ENCODE measurements around the gene MALSU1. TPM values are rescaled to one million over a fixed set of nuclear protein-coding genes. Genes with fewer than 3 reads are reported as not detected.
A peak's percentile ranks its signal among the peaks of the same experiment; 100 is the strongest.

Gene MALSU1
- polyA plus RNA-seq, 4 donors, result 34.4 to 42.7 (median 36.2) TPM

DNA sequence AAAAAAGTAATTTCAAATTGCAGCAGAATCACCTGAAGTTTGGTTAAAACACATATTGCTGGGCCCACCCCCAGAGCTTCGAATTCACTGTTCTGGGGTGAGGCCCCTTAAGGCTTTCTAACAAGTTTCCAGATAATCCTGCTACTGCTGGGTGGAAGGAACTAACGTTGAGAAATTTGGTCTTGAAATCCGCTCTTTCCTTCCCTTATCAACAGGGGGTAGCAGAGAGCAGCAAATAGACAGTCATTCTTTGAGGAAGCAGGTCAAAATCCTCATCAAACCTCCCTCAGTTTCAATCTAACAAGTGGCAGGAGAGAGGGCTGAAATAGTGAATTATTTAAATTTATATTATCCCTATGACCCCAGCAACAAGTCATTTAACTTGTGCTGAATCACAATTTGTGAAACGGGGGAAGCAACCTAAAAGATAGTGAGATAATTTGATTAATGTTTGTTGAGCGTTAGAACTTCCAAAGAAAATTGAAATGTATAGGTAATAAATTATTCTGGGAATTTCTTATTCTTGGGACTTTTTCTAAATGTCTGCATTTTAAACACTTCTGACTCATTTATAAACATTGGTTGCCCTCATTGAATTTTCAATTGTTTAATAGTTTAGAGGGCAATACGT lies 21.7 kb upstream of the MALSU1 start:
- Histone ChIP-seq H3K27ac (ENCODE audit: low read depth in 1 of 3, low read length in 2 of 3) (no peak overlapping the region), H3K4me3 (ENCODE audit: low read depth in 1 of 3, low read length in 3 of 3) (no peak overlapping the region), H3K4me1 (ENCODE audit: control insufficient read depth in 3 of 3, insufficient read depth in 2 of 3, low read depth in 1 of 3, low read length in 2 of 3) (peaks cover 0 to 3% (median 0%) of the 10 kb centered on the region in 3 donors), H3K9me3 (ENCODE audit: control insufficient read depth in 2 of 2, insufficient read depth in 1 of 2, low read depth in 1 of 2, low read length in 1 of 2) (no peaks in the 10 kb centered on the region), H3K27me3 (ENCODE audit: control insufficient read depth in 3 of 3, insufficient read depth in 3 of 3, low read length in 3 of 3) (no peaks in the 10 kb centered on the region), H3K36me3 (ENCODE audit: control insufficient read depth in 3 of 3, insufficient read depth in 2 of 3, low read depth in 1 of 3, low read length in 3 of 3) (no peaks in the 10 kb centered on the region)
- peak; percentile 76 to 77 for DNase-seq
- no peak for FAIRE-seq
- WGBS, 3 donors, result 31 to 33% (median 33%) methylated on average over 6 of the region's 6 CpGs

GRCh38 chr7:23279819-23280525 lies 19.2 kb upstream of the MALSU1 start:
- Histone ChIP-seq H3K4me3 (ENCODE audit: low read depth in 1 of 3, low read length in 3 of 3) (no peak overlapping the region), H3K36me3 (ENCODE audit: control insufficient read depth in 3 of 3, insufficient read depth in 2 of 3, low read depth in 1 of 3, low read length in 3 of 3) (no peaks in the 10 kb centered on the region), H3K9me3 (ENCODE audit: control insufficient read depth in 2 of 2, insufficient read depth in 1 of 2, low read depth in 1 of 2, low read length in 1 of 2) (no peaks in the 10 kb centered on the region), H3K27me3 (ENCODE audit: control insufficient read depth in 3 of 3, insufficient read depth in 3 of 3, low read length in 3 of 3) (no peaks in the 10 kb centered on the region), H3K4me1 (ENCODE audit: control insufficient read depth in 3 of 3, insufficient read depth in 2 of 3, low read depth in 1 of 3, low read length in 2 of 3) (no peaks in the 10 kb centered on the region), H3K27ac (ENCODE audit: low read depth in 1 of 3, low read length in 2 of 3) (no peak overlapping the region)
- 82 to 90% (median 84%) methylated on average over 2 of the region's 2 CpGs for WGBS, 3 donors
- no peak for FAIRE-seq
- no peak for DNase-seq

- Histone ChIP-seq H3K4me3 (ENCODE audit: low read depth in 1 of 3, low read length in 3 of 3) (no peak overlapping the region), H3K36me3 (ENCODE audit: control insufficient read depth in 3 of 3, insufficient read depth in 2 of 3, low read depth in 1 of 3, low read length in 3 of 3) (no peaks in the 10 kb centered on the region), H3K4me1 (ENCODE audit: control insufficient read depth in 3 of 3, insufficient read depth in 2 of 3, low read depth in 1 of 3, low read length in 2 of 3) (no peaks in the 10 kb centered on the region), H3K9me3 (ENCODE audit: control insufficient read depth in 2 of 2, insufficient read depth in 1 of 2, low read depth in 1 of 2, low read length in 1 of 2) (no peaks in the 10 kb centered on the region), H3K27ac (ENCODE audit: low read depth in 1 of 3, low read length in 2 of 3) (no peak overlapping the region), H3K27me3 (ENCODE audit: control insufficient read depth in 3 of 3, insufficient read depth in 3 of 3, low read length in 3 of 3) (no peaks in the 10 kb centered on the region)
- WGBS, 3 donors, result 96 to 99% (median 97%) methylated on average over 4 of the region's 4 CpGs
- FAIRE-seq (no peak), DNase-seq (no peak)
Observed at GRCh38 chr7:23283086-23283485, 16.1 kb upstream of the MALSU1 start.

- Histone ChIP-seq H3K36me3 (ENCODE audit: control insufficient read depth in 3 of 3, insufficient read depth in 2 of 3, low read depth in 1 of 3, low read length in 3 of 3) (no peaks in the 10 kb centered on the region), H3K4me3 (ENCODE audit: low read depth in 1 of 3, low read length in 3 of 3) (no peak overlapping the region), H3K27ac (ENCODE audit: low read depth in 1 of 3, low read length in 2 of 3) (no peak overlapping the region), H3K9me3 (ENCODE audit: control insufficient read depth in 2 of 2, insufficient read depth in 1 of 2, low read depth in 1 of 2, low read length in 1 of 2) (no peaks in the 10 kb centered on the region), H3K27me3 (ENCODE audit: control insufficient read depth in 3 of 3, insufficient read depth in 3 of 3, low read length in 3 of 3) (no peaks in the 10 kb centered on the region), H3K4me1 (ENCODE audit: control insufficient read depth in 3 of 3, insufficient read depth in 2 of 3, low read depth in 1 of 3, low read length in 2 of 3) (no peaks in the 10 kb centered on the region)
- DNase-seq (no peak), FAIRE-seq (no peak)
- WGBS, 3 donors, result 92 to 98% (median 93%) methylated on average over 2 of the region's 2 CpGs
Observed at GRCh38 chr7:23284871-23285270, 14.3 kb upstream of the MALSU1 start.

DNA sequence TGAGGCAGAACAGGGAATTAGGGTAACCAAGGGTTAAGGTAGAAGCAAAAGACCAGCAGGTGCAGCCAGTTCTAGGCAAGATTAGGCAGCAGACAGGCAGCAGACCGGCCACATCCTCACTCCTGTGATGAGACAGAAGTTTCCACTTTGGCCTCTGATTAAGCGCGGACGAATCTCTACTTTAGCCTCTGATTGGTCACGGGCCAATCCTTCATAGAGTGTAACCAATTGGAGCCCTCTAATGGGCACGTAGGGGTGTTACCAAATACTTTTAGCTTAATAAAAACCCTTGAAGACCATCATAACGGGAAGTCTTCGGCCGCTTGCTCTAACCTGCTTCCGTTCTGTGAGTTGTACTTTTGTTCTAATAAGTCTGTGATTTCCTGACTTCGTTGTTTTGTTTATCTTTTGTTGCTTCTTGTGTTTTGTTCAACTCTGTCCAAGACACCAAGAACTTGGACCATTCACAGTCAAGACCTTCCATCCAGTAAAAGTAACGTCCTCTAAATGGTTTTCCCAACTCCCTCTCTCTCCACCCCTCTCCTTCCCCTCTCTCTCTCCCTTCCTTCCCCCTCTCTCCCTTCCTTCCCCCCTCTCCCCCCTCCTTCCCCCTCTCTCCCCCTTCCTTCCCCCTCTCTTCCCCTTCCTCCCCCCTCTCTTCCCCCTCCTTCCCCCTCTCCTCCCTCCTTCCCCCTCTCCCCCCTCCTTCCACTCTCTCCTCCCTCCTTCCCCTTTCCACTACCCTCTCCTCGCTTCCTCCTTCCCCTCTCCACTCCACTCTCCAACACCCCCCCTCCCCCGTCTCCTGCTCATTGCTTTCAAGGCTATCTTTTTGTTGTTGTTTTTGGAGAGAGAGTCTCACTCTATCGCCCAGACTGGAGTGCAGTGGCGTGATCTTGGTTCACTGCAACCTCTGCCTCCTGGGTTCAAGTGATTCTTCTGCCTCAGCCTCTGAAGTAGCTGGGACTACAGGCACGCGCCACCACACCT lies 13.2 kb upstream of the MALSU1 start:
- Histone ChIP-seq H3K9me3 (ENCODE audit: control insufficient read depth in 2 of 2, insufficient read depth in 1 of 2, low read depth in 1 of 2, low read length in 1 of 2) (no peaks in the 10 kb centered on the region), H3K27me3 (ENCODE audit: control insufficient read depth in 3 of 3, insufficient read depth in 3 of 3, low read length in 3 of 3) (no peaks in the 10 kb centered on the region), H3K4me1 (ENCODE audit: control insufficient read depth in 3 of 3, insufficient read depth in 2 of 3, low read depth in 1 of 3, low read length in 2 of 3) (no peaks in the 10 kb centered on the region), H3K36me3 (ENCODE audit: control insufficient read depth in 3 of 3, insufficient read depth in 2 of 3, low read depth in 1 of 3, low read length in 3 of 3) (no peaks in the 10 kb centered on the region), H3K27ac (ENCODE audit: low read depth in 1 of 3, low read length in 2 of 3) (no peak overlapping the region), H3K4me3 (ENCODE audit: low read depth in 1 of 3, low read length in 3 of 3) (no peak overlapping the region)
- 79 to 81% (median 80%) methylated on average over 17 to 18 of the region's 18 CpGs for WGBS, 3 donors
- DNase-seq (no peak), FAIRE-seq (no peak)

DNA sequence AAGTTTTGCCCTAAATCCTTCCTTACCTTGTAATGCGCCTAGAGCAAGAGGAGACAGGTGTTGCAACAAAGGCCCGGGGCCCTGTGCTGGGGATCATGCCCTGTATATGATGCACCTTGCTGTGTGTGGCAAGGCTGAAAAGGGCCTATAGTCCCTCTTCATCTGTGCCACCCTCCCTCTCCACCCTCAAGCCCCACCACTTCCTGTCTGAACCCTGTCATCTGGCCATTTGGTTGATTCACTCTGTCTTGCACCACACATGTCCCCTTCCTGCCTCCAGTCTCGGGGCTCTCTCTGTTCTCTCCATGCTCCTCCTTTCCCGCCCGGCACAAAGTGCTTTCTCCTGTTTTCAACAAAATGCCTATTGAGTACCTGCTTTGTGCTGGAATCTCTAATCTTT lies 11.5 kb upstream of the MALSU1 start:
- FAIRE-seq (no peak), DNase-seq (no peak)
- 86 to 92% (median 87%) methylated on average over 5 of the region's 5 CpGs for WGBS, 3 donors
- no peak overlapping the region for H3K4me3 ChIP-seq (ENCODE audit: low read depth in 1 of 3, low read length in 3 of 3)
- no peaks in the 10 kb centered on the region for H3K27me3 ChIP-seq (ENCODE audit: control insufficient read depth in 3 of 3, insufficient read depth in 3 of 3, low read length in 3 of 3)
- H3K36me3 ChIP-seq (ENCODE audit: control insufficient read depth in 3 of 3, insufficient read depth in 2 of 3, low read depth in 1 of 3, low read length in 3 of 3), result no peaks in the 10 kb centered on the region
- no peaks in the 10 kb centered on the region for H3K4me1 ChIP-seq (ENCODE audit: control insufficient read depth in 3 of 3, insufficient read depth in 2 of 3, low read depth in 1 of 3, low read length in 2 of 3)
- H3K27ac ChIP-seq (ENCODE audit: low read depth in 1 of 3, low read length in 2 of 3), result no peak overlapping the region
- no peaks in the 10 kb centered on the region for H3K9me3 ChIP-seq (ENCODE audit: control insufficient read depth in 2 of 2, insufficient read depth in 1 of 2, low read depth in 1 of 2, low read length in 1 of 2)

GRCh38 chr7:23290993-23291392 lies 8.1 kb upstream of the MALSU1 start:
- 89 to 97% (median 95%) methylated on average over 9 of the region's 9 CpGs for WGBS, 3 donors
- H3K36me3 ChIP-seq (ENCODE audit: control insufficient read depth in 3 of 3, insufficient read depth in 2 of 3, low read depth in 1 of 3, low read length in 3 of 3), result no peaks in the 10 kb centered on the region
- DNase-seq (no peak), FAIRE-seq (no peak)
- H3K9me3 ChIP-seq (ENCODE audit: control insufficient read depth in 2 of 2, insufficient read depth in 1 of 2, low read depth in 1 of 2, low read length in 1 of 2), result no peaks in the 10 kb centered on the region
- H3K27ac ChIP-seq (ENCODE audit: low read depth in 1 of 3, low read length in 2 of 3), result no peak overlapping the region
- no peaks in the 10 kb centered on the region for H3K27me3 ChIP-seq (ENCODE audit: control insufficient read depth in 3 of 3, insufficient read depth in 3 of 3, low read length in 3 of 3)
- peaks cover 0 to 3% (median 0%) of the 10 kb centered on the region in 3 donors for H3K4me1 ChIP-seq (ENCODE audit: control insufficient read depth in 3 of 3, insufficient read depth in 2 of 3, low read depth in 1 of 3, low read length in 2 of 3)
- H3K4me3 ChIP-seq (ENCODE audit: low read depth in 1 of 3, low read length in 3 of 3), result no peak overlapping the region

DNA sequence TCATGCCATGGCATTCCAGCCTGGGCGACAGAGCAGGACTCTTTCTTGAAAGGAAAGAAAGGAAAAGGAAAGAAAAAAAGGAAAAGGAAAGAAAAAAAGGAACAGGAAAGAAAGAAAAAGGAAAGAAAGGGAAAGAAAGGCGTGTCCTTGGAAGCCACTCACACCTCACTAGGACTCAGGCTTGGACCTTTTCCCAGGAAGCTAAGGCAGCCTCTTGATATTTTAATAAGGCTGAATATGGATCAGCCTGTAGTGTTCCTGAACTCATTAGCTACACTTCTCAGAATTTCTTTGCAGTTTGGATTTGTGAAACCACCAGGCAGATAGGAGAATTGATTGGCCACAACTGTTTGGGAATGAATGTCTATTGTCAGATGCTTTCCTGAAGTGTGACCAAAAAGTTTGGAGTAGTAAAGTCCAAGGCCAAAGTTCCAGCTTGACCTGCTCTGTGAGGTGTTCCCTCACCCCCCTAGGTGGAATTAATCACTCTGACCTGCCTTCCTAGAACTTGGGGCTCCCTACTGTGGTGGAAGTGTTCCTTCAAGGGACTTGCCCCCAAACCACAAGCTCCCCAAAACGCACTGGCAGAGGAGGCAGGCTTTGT lies 7.1 kb upstream of the MALSU1 start:
- H3K4me3 ChIP-seq (ENCODE audit: low read depth in 1 of 3, low read length in 3 of 3), result no peak overlapping the region
- peaks cover 0 to 3% (median 0%) of the 10 kb centered on the region in 3 donors for H3K4me1 ChIP-seq (ENCODE audit: control insufficient read depth in 3 of 3, insufficient read depth in 2 of 3, low read depth in 1 of 3, low read length in 2 of 3)
- no peaks in the 10 kb centered on the region for H3K27me3 ChIP-seq (ENCODE audit: control insufficient read depth in 3 of 3, insufficient read depth in 3 of 3, low read length in 3 of 3)
- WGBS, 3 donors, result 72 to 77% (median 73%) methylated on average over 3 of the region's 3 CpGs
- no peaks in the 10 kb centered on the region for H3K9me3 ChIP-seq (ENCODE audit: control insufficient read depth in 2 of 2, insufficient read depth in 1 of 2, low read depth in 1 of 2, low read length in 1 of 2)
- FAIRE-seq (no peak), DNase-seq (no peak)
- no peak overlapping the region for H3K27ac ChIP-seq (ENCODE audit: low read depth in 1 of 3, low read length in 2 of 3)
- H3K36me3 ChIP-seq (ENCODE audit: control insufficient read depth in 3 of 3, insufficient read depth in 2 of 3, low read depth in 1 of 3, low read length in 3 of 3), result no peaks in the 10 kb centered on the region

Data from small intestine (tissue), 7 donors.